Prostate gland (tissue), 2 donors: Measurements from ENCODE around the gene GNAQ.

Experiments
- POLR2A ChIP-seq: fragments of 450-650 bp; IDR thresholded peaks from one replicate; pipeline ENCODE4 v1.6.1; 2016; ENCODE audit warnings: antibody characterized with exemption, mild to moderate bottlenecking
- TF ChIP-seq, protein P1 (sequence below), 4 experiments: fragments of 200-600 bp in 2 of 4; fragments of 450-650 bp in 2 of 4; sonication (generic) in 2 of 4; IDR thresholded peaks; 1 replicate in 3 of 4; 2 replicates in 1 of 4; pipeline ENCODE4 v1.5.1; 2016 to 2019; ENCODE audit warnings: antibody characterized with exemption in 4 of 4, mild to moderate bottlenecking in 2 of 4, moderate library complexity in 2 of 4

DNA sequence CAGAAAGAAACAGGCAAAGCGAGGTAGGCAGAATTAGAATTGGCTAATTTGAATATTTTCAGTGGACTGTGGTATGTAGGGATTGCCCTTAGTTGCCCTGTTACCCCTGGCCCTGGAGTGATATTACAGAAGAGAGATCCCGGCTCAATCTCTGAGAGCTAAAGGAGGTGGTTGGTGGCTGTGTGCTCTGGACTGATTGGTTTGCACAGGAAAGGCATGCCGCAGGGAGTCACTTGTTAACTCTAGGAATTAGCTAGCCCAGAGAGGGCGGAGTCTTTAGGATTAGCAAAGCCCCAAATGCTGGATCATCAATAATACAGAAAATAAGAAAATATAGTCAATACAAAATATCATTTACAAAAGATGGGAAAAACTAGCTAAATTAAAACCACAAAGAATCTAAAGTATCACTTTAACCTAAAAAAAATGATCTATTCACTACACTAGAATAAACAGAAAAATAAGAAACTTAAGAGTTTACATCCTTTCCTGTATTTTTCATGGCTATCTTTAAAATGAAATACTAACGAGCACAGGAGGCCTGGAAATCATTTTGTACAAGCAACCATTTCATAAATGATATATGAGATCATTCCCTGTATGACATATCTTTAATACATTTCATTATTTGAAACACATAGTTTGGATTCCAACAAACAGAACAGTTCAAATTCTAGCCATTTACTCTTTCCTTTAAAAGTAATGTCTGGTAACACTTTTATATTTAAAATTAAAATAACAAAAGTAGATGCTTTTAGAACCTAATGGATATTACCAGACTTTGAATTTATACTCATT, 71.1 kb downstream of the GNAQ start:
- TF ChIP-seq, protein P1, sequence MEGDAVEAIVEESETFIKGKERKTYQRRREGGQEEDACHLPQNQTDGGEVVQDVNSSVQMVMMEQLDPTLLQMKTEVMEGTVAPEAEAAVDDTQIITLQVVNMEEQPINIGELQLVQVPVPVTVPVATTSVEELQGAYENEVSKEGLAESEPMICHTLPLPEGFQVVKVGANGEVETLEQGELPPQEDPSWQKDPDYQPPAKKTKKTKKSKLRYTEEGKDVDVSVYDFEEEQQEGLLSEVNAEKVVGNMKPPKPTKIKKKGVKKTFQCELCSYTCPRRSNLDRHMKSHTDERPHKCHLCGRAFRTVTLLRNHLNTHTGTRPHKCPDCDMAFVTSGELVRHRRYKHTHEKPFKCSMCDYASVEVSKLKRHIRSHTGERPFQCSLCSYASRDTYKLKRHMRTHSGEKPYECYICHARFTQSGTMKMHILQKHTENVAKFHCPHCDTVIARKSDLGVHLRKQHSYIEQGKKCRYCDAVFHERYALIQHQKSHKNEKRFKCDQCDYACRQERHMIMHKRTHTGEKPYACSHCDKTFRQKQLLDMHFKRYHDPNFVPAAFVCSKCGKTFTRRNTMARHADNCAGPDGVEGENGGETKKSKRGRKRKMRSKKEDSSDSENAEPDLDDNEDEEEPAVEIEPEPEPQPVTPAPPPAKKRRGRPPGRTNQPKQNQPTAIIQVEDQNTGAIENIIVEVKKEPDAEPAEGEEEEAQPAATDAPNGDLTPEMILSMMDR (IDR thresholded peaks at IDR 0.05) = no peak
- no peak for TF ChIP-seq POLR2A
